Central memory CD4-positive, alpha-beta T cell (primary cell): Measurements from ENCODE around the gene SGMS1.

Source experiments
- DNase-seq: peaks from one replicate; pipeline ENCODE4 v3.0.0; 2022

Gene SGMS1

DNA sequence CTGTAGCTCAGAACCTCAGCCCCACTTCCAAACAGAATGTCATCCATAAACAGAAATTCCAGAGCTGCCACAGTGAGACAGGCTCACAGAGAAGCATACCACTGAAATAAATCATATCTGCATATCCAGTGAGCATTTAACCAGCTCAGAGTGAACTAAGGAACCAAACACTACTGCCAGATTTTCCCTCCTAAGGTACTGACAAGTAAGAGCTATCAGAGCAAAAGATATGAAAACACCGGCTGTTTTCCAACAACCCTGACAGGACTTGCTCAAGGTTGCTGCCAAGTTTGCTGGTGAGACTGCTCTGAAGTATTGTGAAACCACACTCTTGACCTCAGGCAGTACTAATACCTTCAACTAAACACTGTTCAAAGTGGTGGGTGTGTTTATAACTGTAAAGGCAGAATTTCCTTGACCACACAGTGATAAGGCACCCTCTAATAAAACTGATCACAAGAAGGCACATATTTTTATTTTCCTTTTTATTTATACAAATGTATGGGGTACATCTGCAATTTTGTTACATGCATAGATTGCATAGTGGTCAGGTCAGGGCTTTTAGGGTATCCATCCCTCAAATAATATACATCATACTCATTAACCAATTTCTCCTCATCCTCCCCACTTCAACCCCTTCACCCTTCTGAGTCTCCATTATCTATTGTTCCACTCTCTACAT, 18.3 kb downstream of the SGMS1 start:
- no peak for DNase-seq

DNA sequence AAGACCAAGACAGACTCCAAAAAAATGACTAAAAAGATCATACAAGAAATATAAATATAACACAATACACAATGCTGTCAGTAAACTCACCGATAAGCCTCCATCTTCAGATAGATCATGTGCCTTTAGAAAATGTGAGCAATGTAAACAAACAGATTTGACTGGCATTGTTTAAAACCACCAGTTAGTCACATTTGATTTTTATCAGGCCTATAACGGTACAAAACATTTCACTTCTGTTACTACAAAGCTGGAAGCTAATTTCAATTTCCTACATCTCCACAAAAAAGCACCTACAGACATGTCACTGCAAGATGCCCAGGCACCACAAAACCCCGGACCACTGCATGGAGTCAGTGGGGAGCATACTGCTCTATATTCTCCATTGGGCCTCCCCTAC, 18.9 kb downstream of the SGMS1 start:
- no peak for DNase-seq

DNA sequence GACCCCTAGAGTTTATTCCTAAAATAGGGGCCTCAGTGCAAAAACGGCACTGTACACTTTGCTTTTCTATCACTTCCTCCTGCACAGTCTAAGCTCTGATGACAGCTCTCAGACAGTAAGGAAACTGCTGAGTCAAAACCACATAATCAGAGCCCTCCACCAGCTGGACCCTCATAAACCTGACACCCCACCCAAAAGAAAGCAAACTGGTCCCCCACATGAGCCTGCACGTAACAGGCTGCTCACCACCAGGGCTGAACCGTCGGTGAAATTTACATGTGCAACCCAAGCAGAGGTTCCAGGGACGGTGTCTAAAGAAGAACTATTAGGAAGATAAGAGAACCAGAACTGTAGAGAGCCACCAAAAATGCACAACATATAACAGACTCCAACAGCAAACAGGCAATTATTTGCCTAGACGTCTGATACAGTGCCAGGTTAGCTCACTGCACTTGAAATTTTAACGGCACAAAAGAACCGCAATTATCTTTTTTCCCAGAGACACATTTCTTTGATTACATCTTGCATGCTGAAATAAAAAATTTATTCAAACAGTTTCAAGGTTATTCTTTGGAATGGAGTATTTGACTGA, 19.6 kb downstream of the SGMS1 start:
- DNase-seq = no peak

DNA sequence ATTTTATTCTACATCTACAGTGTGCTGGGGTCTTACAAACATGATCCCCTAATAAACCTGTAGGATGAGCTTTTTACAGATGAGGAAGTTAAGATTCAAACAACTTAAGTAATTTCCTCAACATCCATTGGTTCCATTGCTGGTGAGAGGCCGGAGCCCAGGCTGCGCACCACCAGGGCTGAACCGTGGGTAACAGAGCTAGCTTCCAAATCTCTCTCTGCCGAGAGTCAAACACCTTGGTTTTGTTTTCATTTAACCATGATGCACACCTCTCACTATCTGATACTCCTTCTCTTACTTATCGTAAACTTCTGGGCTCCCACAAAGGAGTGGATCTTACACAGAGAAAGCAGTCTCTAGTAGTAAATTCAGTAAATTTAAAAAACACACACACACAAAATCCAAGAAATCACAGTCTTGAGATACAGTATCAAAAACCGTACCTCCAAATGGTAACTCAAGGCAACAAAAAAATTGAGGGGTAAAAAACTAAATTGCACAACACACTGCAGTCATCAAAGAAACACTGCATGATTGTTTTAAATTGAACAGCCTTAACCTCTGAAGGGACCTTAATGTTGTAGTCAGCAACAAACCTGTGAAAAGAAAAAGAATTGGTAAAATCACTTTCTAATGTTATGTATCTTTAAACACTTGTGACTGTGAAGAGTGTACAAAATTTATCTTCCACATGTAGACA, 20.5 kb downstream of the SGMS1 start:
- no peak for DNase-seq

DNA sequence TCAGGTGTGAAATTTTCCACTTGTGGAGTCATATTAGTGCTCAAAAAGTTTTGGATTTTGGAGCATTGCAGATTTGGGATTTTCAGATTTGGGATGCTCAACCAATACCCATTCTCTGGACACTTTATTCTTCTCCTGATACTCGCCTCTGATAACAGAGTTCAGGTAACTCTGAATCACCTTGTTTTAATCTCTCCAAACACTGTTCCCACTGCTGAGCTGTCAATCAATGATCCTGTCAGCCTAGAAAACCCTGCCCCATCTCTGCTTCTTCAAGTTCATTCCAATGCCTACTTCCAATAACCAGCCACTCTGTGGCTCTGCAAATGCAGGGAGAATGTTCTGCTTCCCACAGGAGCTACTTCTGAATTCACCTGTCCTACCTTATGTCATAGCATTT, 21.8 kb downstream of the SGMS1 start:
- DNase-seq = no peak

DNA sequence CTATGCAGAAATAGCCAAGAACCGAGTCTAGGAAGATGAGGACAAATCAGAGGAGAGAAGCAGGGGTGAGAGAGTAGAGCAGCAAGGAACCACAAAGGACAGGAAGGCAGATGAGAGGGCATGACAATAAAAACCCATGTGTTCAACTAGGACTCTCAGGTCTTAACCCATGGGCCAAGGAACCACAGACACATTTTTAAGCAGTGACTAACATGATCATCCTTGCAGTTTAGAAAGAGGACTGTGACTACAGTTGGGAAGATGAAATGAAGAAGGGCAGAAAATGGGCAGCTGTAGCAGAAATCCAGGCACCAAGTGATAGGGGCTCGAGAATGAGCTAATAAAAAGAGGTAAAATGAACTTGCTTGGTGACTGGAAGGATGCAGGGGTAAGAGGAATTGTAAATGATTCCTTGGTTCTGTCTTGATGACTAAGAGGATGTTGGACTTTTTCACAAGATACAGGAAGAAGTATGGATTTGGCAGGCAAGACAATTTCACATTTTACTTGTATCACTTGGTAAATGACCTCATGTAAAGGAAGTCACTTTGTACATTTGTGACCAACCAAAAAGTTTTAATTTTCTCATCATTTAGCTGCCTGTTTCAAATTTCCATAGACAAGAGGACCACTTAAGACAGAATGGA, 22.8 kb downstream of the SGMS1 start:
- DNase-seq = no peak

DNA sequence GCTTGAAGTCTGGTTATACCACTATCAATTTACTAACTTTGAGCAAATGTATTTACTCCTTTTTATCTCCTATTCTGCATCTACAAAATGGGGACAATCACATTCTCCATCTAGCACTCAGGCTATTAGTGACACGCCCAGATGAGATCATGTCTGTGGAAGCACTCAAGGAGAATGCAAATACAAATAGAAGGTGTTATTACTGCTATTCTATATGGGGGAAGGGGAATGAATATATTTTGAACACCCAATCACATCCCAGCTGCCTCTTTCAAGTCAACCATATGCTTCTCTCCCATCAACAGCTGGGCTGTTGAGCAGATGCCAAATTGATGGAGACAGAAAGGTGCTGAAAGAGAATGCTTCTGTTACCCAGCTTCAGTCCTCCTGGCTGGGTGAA, 23.5 kb downstream of the SGMS1 start:
- no peak for DNase-seq

DNA sequence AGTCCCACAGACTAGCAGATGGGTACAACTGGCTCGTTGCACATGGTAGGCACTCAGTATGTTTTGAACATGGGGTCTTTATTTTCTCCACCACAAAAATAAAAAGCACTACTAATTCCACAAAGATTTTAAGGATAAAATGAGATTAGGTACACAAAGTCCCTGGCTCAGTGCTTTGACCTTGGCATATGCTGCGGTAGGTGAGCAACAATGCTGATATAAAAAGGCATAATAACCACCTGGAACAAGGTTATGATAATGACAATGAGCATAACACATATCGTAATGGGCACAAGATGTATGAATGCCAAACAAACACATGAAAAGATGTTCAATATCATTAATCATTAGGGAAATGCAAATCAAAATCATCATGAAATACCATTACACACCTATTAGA, 26.9 kb downstream of the SGMS1 start:
- no peak for DNase-seq

DNA sequence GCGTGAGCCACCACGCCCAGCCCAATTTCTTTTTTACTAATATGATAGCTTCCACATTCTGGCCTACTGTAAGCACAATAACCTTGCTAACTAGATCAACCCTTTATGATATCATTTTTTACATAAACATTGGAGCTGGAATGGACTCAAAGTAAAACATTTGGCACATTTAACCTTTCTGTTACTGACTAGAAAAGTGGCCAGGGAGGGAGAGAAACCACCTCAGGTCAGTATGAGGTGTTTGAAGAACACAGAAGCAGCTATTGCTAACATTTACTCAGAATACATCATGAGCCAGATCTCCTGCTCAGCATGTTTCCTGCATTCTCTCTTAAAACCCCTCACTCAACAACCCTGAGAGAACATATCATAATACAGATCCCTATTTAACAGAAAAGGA, 27.3 kb downstream of the SGMS1 start:
- DNase-seq = no peak

DNA sequence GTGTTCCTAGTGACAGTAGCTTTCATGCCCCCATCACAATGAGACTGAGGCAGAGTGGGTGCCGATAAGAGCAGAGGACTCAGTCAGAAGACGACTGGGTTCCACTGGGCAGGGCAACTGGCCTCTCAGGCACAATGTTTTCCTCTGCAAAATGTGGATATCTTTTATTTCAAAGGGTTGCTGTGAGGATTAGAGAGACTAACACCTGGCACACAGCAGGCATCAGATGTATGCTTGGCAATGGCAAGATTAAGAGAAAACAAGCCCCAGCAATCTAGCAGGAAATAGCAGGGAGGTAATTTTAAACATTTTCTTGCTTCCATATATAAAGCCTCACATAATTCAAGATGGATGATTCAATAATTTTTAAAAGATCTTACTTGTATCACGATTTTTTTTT, 28.0 kb downstream of the SGMS1 start:
- no peak for DNase-seq

DNA sequence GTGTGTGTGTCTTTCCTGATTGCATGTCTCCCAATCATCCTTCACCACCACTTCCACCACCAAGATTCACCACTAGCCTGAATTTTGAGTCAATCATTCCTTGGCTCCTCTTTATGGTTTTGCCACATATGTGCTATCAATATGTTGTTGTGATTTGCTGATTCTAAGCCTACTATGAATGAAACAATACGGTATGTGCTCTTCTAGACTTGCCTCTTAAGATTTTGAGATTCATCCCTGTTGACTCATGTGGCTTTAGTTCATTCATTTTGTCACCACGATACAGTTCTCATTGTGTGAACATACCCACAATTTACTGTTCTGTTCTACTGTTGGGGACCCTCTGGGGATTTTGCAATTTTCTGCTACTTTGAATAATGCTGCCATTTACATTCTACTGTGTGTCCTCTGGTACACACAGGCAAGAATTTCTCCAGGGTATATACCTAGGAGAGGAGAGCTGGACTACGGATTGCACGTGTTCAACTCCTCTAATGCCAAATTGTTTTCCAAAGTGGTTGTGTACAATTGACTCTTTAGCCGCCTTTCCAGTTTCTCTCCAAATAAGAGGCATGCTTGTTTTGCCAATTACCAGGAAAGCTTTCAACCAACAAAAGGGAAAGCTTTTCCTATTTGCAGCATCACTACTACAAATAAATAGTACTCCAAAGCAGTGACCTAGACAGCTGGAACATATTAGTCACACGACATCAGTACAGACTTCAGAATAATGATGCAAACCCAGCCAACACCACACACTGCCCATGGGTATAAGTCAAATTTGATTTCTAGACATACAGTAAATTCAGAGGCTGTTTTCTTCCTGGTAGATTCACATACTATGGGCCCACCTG, 30.0 kb downstream of the SGMS1 start:
- DNase-seq = no peak

DNA sequence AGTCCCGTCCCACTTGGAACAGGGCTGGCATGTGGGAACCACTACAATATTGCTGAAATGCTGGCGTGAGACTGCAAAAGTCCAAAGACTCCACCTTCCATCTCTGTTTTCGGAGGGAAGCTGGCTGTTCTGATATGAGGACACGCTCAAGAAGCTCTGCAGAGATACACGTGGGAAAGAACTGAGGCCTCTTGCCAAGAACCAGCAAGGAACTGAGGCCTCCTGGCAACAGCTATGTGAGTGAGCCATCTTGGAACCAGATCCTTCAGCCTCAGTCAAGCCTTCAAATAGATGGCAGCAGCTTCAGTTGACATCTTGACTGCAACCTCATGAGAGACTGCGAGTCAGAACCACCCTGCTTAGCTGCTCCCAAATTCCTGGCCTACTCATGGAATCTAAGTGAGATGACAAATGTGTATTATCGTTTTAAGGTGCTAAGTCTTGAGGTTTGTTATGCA, 30.8 kb downstream of the SGMS1 start:
- no peak for DNase-seq

DNA sequence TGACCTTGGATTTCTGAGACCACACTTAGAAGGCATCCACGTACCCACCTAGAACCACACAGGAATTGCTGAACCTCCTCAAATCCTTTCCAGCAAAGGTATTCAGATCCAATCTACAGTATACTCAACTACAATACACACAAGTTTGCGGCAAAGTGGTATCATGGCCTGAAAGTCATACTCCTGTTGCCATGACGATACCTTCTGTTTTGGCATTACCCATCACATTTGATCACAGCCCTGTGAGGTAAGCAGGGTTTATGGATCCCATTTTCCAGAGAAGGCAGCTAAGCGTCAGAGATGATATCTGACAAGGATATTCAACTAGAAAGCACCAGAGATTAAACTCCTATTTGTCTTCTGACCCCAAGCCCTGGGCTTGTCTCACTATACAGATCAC, 32.8 kb downstream of the SGMS1 start:
- no peak for DNase-seq

DNA sequence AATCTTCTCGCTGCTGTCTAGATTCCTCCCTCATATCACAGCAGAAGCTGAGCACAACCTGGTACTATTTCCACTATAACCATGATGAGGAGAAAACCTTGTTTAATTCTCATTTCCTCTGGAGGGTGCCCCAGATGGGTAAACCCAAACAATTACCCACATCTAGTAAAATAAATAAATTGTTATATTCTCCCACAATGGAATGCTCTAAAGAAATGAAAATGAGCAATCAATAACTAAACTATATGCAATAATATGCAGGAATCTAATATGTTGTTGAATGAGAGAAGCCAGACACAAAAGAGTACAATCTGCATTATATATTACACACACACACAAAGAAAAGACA, 37.0 kb downstream of the SGMS1 start:
- no peak for DNase-seq

DNA sequence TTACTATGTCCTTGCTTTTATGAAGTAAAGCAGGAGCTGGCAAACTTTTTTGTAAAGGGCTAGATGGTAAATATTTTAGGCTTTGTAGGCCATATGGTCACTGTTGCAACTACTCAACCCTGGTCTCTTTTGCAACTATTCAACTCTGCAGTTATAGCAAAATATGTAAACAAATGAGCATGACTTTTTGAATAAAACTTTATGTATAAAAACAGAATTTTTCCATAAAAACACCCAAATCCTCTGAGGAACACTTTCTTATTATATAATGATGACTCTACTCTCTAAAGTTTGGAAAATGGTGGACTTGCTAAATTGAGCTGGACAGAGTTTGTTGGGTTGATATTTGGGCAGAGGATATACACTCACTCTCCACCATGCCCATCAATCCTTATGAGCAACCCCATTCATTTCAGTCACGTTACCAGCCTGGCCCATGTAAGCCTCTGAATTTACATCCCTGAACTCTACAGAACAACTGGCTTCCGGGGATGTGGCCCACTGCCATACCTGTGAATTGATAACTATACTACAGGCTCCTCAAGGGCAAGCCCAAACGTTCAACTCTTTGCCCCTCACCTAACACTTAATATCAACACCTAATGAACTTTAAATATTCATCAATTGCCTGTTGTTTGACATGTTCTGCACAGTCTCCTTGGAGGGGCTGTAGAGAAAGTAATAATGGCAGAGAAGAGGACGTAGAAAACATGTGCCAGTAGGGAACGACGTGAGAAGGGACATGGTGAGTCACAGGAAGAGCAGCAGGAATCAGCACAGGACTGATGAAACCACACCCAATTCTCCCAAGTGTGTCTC, 37.6 kb downstream of the SGMS1 start:
- DNase-seq = no peak

DNA sequence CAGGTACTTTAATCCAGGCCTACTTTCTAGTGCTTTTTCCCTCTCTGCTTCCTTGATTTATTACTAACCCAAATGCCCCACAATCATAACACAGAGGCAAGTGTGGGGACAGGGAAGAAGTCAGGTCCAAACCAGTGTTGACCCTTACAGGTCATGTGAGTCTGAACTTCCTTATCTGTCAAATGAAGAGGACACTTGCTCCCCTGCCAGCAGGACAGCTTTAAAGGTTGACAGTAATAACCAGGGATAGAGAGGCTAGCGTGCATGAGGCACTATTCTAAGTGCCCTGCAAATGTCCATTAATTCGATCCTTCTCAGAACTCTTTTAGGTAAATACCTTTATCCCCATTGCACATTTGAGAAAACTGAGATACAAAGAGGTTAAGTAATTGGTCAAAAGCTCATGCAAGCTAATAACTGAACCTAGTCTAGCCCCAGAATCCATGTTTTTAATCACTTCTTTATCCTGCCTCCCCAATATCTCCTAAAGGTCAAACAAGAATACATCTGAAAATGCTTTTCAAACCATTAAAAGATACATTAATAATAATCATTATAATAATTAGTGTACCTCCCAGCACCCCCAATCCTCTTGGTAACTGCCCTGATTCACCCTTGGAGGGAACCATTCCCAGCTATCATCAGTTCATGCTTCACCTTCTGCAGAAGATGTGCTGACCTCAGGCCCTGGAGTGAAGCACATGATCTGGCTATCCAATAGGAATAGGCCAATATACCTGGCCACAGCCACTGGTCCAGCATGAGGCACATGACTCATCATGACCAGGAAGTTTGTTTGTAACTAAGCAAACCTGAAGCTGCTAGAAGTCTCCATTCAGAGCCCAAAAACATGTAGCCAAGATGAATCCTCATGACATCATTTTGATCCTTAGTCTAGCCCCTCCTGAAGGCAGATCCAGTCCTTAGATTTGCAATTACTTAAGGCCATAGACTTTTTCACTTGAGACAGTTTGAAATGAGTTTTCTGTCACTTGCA, 40.7 kb downstream of the SGMS1 start:
- DNase-seq = no peak

DNA sequence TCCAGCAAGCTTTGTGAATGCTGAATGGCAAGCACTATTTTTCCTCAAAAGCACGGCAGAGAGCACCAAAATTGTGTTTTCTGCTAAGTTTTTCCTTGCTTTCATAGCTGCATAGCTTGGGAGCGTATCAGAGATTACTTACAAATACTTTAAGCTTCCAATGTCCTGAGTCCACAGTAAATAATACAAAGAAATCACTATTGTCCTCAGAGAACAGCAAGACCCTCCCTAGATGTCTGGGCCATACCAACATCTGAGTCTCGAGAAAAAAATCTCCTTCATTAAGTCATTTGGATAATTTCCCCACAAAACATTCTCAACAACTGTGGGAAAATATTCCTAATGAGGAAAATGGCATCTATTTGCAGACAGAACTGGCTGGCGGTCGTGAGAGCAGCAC, 41.7 kb downstream of the SGMS1 start:
- DNase-seq = no peak

DNA sequence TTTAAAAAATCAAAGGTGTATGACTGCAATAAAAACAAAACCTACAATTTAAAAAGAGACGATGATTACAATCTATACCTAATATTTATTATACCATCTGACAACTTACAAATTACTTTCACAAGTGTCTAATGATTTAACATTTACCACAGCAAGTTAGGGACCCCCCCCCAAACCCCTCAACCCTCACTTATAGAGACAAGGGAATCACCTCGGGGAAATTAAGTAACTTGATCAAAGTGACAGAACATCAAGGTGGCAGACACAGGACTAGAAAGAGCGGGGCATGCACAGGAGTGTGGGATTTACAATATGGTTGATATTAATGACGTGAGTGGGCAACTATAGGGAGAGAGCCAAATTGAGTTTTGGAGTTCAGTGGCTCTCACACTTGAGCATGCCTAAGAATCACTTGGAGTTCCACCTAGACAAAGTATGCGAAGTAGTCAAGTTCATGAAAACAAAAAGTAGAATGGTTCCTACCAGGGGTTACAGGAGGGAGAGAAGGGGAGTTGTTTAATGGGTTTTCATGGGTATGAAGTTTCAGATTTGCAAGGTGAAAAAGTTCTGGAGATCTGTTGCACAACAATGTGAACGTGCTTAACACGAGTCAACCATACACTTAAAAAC, 43.4 kb downstream of the SGMS1 start:
- no peak for DNase-seq

DNA sequence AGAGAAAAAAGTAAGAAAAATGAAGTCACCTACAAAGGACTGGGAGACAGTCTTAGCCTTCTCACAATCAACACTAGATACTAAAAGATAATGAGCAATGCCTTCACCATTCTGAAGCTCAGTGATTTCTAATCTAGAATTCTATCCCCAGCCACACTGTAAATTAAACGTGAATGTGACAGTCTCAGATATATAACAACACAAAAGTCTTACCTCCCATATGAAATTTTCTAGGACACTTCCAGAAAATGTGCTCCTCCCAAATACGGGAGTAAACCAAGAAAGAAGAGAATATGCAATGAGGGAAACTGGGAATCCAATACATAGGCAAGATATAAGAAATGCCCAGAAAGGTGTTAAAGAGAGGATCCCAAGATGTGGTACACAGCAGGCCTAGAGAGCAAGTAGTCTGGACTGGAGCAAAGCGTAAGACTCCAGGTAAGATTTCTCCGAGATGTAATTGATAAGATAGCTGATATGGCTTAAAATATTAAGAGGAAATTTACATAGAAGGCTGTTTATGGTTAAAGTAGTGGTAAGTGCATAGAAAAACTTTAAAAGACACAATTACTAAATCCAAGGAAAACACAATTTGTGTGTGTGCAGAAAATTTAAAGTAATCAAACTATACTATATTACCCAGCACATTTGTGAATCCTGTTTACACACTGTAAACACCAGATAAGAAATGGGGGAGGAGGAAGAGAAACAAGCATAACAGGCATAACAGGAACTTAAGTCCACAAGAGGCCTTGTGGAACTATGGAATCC, 44.1 kb downstream of the SGMS1 start:
- DNase-seq = no peak
